Muscle of leg (tissue), 11 donors: ENCODE results near the gene EFCAB14. TPM values are rescaled to one million over a fixed set of nuclear protein-coding genes. Genes with fewer than 3 reads are reported as not detected.
"Not testable (repeated sequence)": the region's sequence is repeated elsewhere in the genome, so short reads cannot be mapped to it uniquely, and the experiment has no call there.

Experiments
- DNase-seq: peaks from one replicate; pipeline ENCODE4 v3.0.0; 2013
- H3K27ac ChIP-seq: one replicate; pipeline ENCODE4 v1.5.1; 2013; ENCODE audit warnings: mild to moderate bottlenecking, low read length, control low read depth
- H3K27me3 ChIP-seq: one replicate; pipeline ENCODE4 v1.6.1; 2013; ENCODE audit warnings: low read length; ENCODE audit not compliant: control insufficient read depth, insufficient read depth
- H3K36me3 ChIP-seq: one replicate; pipeline ENCODE4 v1.6.1; 2013; ENCODE audit warnings: low read length; ENCODE audit not compliant: control insufficient read depth, insufficient read depth
- H3K4me1 ChIP-seq: one replicate; pipeline ENCODE4 v1.6.1; 2013; ENCODE audit warnings: low read length; ENCODE audit not compliant: control insufficient read depth, insufficient read depth
- H3K4me3 ChIP-seq: one replicate; pipeline ENCODE4 v1.5.1; 2013; ENCODE audit warnings: low read length, control low read depth
- H3K9me3 ChIP-seq: replicated peaks from 2 replicates; pipeline ENCODE4 v1.6.1; 2013; ENCODE audit warnings: low read depth, low read length; ENCODE audit not compliant: control insufficient read depth
- WGBS: methylation state at CpG from one replicate; pipeline ENCODE4 v1.1.5; 2013; ENCODE audit warnings: missing lambda C conversion rate; ENCODE audit not compliant: insufficient coverage; 5-methylcytosine and 5-hydroxymethylcytosine counted together
- polyA plus RNA-seq, 8 donors: library from polyadenylated mRNA; unstranded; fragments of 120-200 nt; gene quantifications; one replicate each; pipeline versions ENCODE4 v1.2.1 to v1.2.3, GENCODE V29; 2013; ENCODE audit warnings: inconsistent platforms in 1 of 8, low replicate concordance in 1 of 8; ENCODE audit not compliant: insufficient read length in 8 of 8, insufficient read depth in 1 of 8
- total RNA-seq: library from RNA; stranded (reverse); fragments of 120-200 nt; gene quantifications from one replicate; pipeline ENCODE4 v1.2.4, GENCODE V29; 2013

The EFCAB14 gene
- total and polyA plus RNA-seq, 9 donors, result 66.6 to 100 (median 89.8) TPM

DNA sequence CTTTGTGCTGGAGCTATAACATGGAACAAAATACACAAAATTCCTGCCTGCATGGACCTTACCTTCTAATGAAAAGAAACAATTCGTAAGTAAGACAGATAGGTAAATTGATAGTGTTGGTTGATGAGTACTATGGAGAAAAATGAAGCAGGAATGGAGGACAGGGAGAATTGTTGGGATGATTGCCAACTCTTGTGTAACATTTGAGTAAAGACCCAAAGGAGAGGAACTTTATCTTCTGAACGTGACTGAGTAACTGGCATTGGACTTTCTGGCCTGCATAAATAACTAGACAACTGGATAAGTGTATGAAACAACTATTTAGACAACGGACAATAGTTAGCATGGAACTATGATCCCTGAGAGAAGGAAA is 6.8 kb upstream of the EFCAB14 start:
- 85% methylated on average over 2 of the region's 3 CpGs for WGBS
- H3K27ac ChIP-seq, result no peak overlapping the region
- H3K9me3 ChIP-seq, result no peaks in the 10 kb centered on the region
- no peak for DNase-seq
- no peaks in the 10 kb centered on the region for H3K36me3 ChIP-seq
- H3K4me1 ChIP-seq, result peaks cover 3% of the 10 kb centered on the region
- H3K4me3 ChIP-seq, result no peak overlapping the region
- H3K27me3 ChIP-seq, result no peaks in the 10 kb centered on the region

DNA sequence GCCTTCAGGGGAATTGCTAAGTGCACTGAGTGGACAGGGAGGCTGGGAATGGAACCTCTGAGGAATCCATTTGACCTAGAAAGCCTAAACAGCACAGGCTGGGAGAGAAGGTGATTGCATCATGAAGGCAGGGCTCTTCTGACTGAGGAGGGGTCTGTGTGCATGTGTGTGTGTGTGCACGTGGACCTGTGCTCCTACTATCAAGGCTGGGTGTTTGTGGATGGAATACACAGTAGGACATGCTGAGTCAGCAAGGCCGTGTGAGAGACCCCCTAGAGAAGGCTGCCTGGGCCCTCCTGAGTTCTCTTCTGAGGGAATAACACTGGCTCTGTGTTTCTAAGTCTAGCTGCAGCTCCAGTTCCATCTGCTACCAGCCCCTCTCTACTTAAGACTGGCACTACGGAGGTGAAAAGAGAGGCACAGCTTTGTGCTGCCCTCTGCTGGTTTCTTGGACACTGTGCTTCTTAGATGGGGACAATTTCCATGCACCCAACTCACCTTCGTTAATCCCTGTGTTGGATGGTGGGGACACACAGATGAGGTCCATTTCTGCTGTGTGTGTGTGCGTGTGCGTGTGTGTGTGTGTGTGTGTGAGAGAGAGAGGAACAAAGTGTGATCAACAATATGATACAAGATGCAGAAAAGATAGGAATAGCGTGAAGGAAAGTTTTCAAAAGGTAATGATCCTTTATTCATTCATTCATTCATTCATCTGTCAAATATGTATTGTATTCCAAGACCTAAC is 6.2 kb upstream of the EFCAB14 start:
- Histone ChIP-seq H3K4me1 (peaks cover 3% of the 10 kb centered on the region), H3K9me3 (no peaks in the 10 kb centered on the region), H3K27ac (no peak overlapping the region), H3K4me3 (no peak overlapping the region), H3K36me3 (no peaks in the 10 kb centered on the region), H3K27me3 (no peaks in the 10 kb centered on the region)
- 45% methylated on average over 1 of the region's 7 CpGs for WGBS
- peak; percentile 80 for DNase-seq

DNA sequence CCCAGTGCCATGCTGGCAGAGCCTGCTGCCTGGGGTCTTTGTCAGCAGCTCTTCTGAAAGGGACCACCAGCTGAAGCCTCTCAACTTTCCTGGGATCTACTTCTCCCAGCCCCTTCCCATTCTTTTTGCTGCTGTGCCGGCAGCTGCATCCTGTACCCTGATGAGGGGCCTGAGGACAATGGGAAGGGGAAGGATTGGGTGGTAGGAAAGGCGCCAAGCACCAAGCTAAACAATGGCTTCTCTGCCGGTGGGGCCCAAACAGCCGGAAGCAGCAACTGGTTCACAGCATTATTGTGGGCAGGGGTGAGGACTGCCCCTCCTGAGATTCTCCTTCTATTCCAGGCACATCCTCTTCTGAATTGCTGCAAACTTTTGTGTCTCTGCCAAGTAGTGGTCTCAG is 5.0 kb upstream of the EFCAB14 start:
- Histone ChIP-seq H3K4me1 (peaks cover 5% of the 10 kb centered on the region), H3K27ac (peak overlapping the region; percentile 42), H3K36me3 (no peaks in the 10 kb centered on the region), H3K4me3 (no peak overlapping the region), H3K27me3 (no peaks in the 10 kb centered on the region), H3K9me3 (no peaks in the 10 kb centered on the region)
- no CpG with 5 or more reads among the region's 4 CpGs for WGBS
- DNase-seq, result no peak

DNA sequence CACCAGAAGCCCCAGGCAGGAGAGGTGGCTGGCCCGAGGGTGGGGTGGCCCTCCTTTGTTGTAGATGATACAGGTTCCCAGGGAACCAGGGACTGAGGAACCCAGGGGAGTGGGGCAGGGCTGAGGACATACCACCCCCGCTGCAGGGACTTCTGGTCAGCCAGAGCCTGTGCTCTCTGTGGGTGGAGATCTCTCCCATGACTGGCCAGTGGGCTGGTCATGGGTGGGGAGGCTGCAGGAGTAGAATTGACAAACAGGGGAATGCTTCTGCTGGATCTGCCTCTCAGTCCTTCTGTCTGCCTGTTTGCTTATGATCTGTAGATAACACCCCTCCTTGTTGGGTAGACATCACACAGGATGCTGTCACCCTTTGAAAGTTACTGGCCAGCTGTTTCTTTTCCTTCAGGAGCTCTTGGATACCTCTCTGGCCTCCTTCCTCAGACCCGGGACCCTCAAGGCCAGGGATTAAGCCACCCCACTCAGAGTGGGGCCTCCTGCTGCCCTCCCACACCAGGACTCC is 2.8 kb upstream of the EFCAB14 start:
- Histone ChIP-seq H3K4me1 (peaks cover 19% of the 10 kb centered on the region), H3K36me3 (no peaks in the 10 kb centered on the region), H3K27me3 (no peaks in the 10 kb centered on the region), H3K9me3 (no peaks in the 10 kb centered on the region), H3K27ac (no peak overlapping the region), H3K4me3 (no peak overlapping the region)
- 60% methylated on average over 2 of the region's 3 CpGs for WGBS
- no peak for DNase-seq

DNA sequence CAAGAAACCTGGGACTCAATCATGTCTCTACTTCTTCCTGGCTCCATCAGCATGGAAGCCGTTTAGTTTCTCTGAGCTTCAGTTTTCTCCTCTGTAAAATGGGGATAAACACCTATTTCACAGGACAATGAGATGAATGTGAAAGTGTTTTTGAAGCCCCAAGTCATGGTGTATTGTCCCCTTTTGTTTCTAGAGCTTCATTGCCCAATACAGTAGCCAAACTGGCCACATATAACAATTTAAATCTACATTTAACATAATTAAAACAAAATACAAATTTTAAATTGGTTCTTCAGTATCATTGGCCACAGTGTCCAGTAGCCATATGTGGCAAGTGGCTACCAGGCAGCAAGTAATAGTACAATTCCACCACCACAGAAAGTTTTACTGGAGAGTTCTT is 2.3 kb upstream of the EFCAB14 start:
- DNase-seq, result no peak
- no peaks in the 10 kb centered on the region for H3K36me3 ChIP-seq
- H3K4me1 ChIP-seq, result peaks cover 19% of the 10 kb centered on the region
- WGBS, result no CpG with 5 or more reads among the region's 1 CpG
- H3K27me3 ChIP-seq, result no peaks in the 10 kb centered on the region
- H3K4me3 ChIP-seq, result no peak overlapping the region
- H3K27ac ChIP-seq, result no peak overlapping the region
- no peaks in the 10 kb centered on the region for H3K9me3 ChIP-seq

DNA sequence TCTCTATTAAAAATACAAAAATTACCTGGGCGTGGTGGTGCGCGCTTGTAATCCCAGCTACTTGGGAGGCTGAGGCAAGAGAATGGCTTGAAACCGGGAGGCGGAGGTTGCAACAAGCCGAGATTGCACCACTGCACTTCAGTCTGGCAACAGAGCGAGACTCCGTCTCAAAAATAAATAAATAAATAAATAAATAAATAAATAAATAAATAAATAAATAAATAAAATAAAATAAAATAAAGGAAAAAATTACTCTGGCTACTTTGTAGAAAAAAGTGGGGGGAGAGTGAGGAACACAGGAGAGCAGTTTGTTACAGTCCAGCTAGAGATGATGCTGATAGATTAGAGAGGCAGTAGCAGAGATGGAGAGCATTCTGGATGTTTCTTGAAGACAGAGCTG is 1.4 kb upstream of the EFCAB14 start:
- H3K4me1 ChIP-seq, result peaks cover 19% of the 10 kb centered on the region
- H3K9me3 ChIP-seq, H3K36me3 ChIP-seq, DNase-seq, H3K4me3 ChIP-seq, H3K27me3 ChIP-seq, H3K27ac ChIP-seq: not testable (repeated sequence)
- no CpG with 5 or more reads among the region's 8 CpGs for WGBS

DNA sequence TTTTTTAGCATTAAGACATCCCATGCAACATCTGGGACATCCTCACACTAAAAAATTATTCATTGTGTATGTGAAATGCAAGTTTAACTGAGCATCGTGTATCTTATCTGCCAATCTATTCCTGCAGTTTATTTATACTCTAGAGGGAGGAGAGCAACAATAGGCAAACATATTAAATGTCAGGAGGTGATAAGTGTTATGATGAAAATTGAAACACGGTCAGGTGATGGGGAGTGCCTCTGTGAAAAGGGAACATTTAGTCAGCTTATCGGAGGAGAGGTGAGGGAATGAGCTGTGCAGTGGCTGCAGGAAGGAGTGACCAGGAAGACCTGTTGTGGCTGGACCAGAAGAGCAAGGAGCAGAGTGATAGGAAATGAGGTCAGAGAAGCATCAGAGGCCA is 775 bp upstream of the EFCAB14 start:
- Histone ChIP-seq H3K4me1 (peaks cover 16% of the 10 kb centered on the region), H3K4me3 (peak overlapping the region; percentile 66), H3K27me3 (no peaks in the 10 kb centered on the region), H3K36me3 (peaks cover 9% of the 10 kb centered on the region), H3K27ac (peak overlapping the region; percentile 81), H3K9me3 (no peaks in the 10 kb centered on the region)
- DNase-seq, result no peak
- WGBS, result 22% methylated on average over 2 of the region's 3 CpGs

DNA sequence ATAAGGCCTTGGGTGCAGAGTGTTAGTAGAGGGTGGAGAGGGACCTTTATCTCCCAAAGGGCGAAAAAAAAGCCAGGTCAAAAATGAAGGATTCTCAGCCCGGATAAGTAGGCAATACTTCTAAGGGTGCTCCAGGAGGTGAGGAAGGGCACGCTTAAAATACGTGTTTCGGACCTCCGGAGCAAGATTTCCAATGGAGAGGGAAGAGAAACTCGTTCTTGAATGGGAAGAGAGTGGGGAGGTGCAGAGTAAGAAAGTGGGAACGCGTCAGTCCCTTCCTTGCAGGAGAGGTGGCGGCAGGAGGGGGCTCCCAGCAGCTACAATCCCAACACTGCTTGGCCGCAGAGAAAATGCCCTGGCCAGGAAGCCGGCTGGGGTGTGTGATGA is 581 bp downstream of the EFCAB14 start:
- Histone ChIP-seq H3K27me3 (no peaks in the 10 kb centered on the region), H3K27ac (peak overlapping the region; percentile 60), H3K9me3 (no peaks in the 10 kb centered on the region), H3K4me3 (peak overlapping the region; percentile 66), H3K4me1 (peaks cover 16% of the 10 kb centered on the region), H3K36me3 (peaks cover 16% of the 10 kb centered on the region)
- DNase-seq, result peak; percentile 17
- WGBS, result 6% methylated on average over 11 of the region's 12 CpGs

DNA sequence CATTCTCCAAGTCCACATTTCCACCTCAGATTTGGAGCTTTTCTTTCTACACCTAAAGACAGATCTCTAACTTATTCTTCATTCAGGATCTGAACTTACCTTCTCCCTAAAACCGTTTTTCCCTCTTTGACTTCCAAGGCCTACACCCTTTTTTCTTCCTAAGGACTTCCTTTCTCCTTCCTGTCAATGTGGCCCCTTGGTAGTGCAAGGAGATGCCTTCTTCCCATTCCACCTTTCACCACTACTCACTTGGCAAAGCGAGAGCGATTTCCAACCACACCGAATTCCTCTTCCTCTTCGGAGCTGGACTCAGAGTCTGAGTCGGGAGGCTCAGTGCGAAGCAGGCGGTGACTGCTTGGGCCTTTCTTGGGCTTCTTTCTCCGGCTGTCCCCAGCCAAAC is 1.3 kb downstream of the EFCAB14 start:
- Histone ChIP-seq H3K27ac (no peak overlapping the region), H3K9me3 (no peaks in the 10 kb centered on the region), H3K4me1 (peaks cover 16% of the 10 kb centered on the region), H3K4me3 (peak overlapping the region; percentile 66), H3K27me3 (no peaks in the 10 kb centered on the region), H3K36me3 (peaks cover 21% of the 10 kb centered on the region)
- 59% methylated on average over 8 of the region's 9 CpGs for WGBS
- DNase-seq, result no peak

DNA sequence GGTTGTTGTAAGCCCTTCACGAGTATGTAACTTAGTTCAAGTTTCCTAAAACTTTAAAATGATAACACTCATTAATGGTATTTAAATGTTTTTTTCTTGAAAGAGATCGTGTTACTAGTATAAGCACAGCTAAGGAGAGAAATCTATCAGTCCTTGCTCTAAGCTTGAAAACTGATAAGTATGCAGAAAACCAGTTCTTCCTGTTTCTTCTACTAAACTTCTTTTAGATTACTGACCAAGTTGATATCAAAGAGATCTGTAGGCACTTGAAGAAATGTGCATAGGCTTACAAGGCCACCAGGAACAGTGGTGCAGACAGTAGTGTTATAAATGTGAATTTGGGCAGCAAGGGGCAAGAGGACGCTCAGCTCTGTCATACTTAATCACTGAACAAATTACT is 3.9 kb downstream of the EFCAB14 start:
- Histone ChIP-seq H3K27me3 (no peaks in the 10 kb centered on the region), H3K4me1 (peaks cover 16% of the 10 kb centered on the region), H3K27ac (no peak overlapping the region), H3K36me3 (peaks cover 24% of the 10 kb centered on the region), H3K9me3 (no peaks in the 10 kb centered on the region), H3K4me3 (no peak overlapping the region)
- no peak for DNase-seq
- WGBS, result no CpG with 5 or more reads among the region's 3 CpGs

DNA sequence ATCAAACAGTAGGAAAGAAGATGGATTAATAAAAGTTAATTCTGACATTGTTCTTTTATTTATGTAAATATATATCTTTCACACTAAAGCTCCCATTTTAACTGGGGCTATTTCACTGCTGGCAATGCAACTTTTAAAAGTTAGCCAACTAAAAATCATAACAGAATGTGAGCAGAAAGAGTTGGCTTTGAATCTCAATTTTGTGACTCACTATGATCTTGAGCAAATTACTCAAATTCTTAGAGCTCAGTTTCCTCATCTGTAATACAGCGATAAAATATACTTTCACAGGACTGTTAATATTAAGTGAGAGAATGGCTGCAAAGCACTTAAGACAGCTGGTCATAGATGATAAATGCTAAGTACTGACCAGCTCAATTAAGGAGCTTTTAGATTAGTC is 10.8 kb downstream of the EFCAB14 start:
- H3K36me3 ChIP-seq, result peaks cover 32% of the 10 kb centered on the region
- no peaks in the 10 kb centered on the region for H3K9me3 ChIP-seq

More for the DNA sequence above, 10.8 kb downstream of the EFCAB14 start:
- Histone ChIP-seq H3K27ac (no peak overlapping the region), H3K27me3 (no peaks in the 10 kb centered on the region), H3K4me1 (no peaks in the 10 kb centered on the region), H3K4me3 (no peak overlapping the region)
- no peak for DNase-seq
- no CpG with 5 or more reads among the region's 1 CpG for WGBS
